Measurements from ENCODE around the gene KRTAP12-3.

Gene KRTAP12-3

DNA sequence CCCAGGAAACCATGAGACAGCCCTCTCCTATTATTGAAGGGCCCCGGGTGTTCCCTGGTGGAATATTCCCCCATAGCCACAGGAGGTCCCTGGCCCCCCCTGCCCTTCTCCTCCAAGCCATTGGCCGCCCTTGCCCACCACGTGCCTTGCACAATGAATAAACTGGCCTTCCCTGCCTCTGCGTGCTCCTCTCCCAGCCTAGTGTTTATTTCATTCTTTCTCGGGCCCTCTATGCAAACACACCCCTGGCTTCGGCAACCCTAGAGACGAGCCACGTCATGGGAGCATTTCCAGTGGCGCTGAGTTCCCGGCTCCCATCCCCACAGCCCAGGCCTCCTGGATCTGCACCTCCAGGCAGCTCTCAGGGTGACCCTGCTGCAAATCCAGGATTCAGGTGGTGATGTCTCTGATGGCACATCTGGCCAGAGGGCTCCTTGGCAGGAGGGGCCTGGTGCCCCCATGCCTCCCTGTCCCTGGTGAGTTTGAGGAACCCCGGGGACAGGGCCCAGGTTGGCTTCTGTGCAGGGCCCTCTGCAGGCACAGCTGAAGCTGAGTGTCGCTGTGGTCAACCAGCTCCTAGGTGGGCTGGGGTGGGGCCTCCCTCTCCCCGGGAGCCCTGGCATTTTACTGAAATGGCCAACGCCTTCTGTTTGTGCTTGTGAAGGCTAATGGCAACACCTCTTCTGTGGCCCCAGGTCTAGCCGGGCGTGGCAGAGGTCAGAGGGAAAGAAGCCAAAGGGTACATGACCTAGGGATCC lies 45.4 kb downstream of the KRTAP12-3 start:
- Mint-ChIP-seq H3K4me1 (peaks cover 3% of the 10 kb centered on the region), H3K36me3 (no peaks in the 10 kb centered on the region), H3K27me3 (peaks cover 51% of the 10 kb centered on the region), H3K4me3 (no peak overlapping the region), H3K9me3 (peaks cover 6% of the 10 kb centered on the region), H3K27ac (no peak overlapping the region)
- DNase-seq (ENCODE audit: low spot score in 2 of 2) (no peak), ATAC-seq (ENCODE audit: low read depth) (no peak)

DNA sequence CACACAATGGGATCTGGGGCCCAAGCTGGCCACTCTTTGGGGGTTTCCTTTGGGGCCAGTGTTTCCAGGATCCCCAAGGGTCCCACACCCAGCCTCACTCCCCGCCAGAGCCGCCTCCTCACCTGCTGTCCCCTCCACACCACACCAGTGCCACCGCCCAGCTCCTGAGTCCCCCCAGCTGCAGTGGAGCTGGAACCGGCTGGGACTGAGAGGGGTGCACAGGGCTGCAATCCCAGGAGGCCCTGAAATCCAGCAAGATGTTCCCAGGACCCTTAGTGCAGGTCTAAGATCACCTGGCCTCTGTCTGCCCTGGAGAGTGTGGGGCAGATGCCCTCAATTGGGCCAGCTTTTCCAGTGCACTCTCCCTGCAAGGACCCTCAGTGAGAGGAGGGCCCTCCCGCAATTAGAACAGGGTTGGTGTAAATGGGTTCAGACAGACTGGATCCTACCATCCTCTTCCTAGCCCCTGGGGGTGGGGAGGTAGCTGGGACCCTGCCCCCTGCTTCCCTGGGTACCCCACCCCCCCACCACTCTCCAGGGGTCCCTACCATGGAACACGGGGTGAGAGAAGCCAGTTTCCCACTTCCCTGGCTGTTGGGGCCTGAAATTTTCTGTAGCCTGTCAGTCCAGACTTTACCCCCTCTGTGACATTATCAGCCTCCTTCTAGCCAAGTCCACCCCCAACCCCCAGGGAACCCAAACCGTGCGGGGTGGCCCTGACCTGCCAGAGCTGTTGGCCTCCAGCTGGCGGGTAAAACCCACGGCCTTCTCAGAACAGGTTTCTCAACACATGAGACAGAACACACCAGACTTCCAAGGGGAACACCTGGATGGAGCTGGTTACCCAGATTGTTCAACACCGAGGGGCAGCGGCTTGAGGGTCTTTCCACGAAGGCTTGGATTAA lies 46.3 kb downstream of the KRTAP12-3 start:
- Mint-ChIP-seq H3K9me3 (peaks cover 6% of the 10 kb centered on the region), H3K27me3 (peaks cover 47% of the 10 kb centered on the region), H3K4me1 (peaks cover 3% of the 10 kb centered on the region), H3K27ac (no peak overlapping the region), H3K4me3 (no peak overlapping the region), H3K36me3 (no peaks in the 10 kb centered on the region)
- ATAC-seq (ENCODE audit: low read depth) (no peak), DNase-seq (ENCODE audit: low spot score in 2 of 2) (no peak)

- no peak for DNase-seq (ENCODE audit: low spot score in 2 of 2)
- H3K4me1 Mint-ChIP-seq, result peaks cover under 1% of the 10 kb centered on the region
- no peaks in the 10 kb centered on the region for H3K36me3 Mint-ChIP-seq
- peaks cover 48% of the 10 kb centered on the region for H3K27me3 Mint-ChIP-seq
- ATAC-seq (ENCODE audit: low read depth), result no peak
- no peak overlapping the region for H3K4me3 Mint-ChIP-seq
- H3K27ac Mint-ChIP-seq, result no peak overlapping the region
- peaks cover 6% of the 10 kb centered on the region for H3K9me3 Mint-ChIP-seq
Observed at GRCh38 chr21:44704636-44705001, 46.9 kb downstream of the KRTAP12-3 start.

- H3K36me3 Mint-ChIP-seq, result no peaks in the 10 kb centered on the region
- no peak for ATAC-seq (ENCODE audit: low read depth)
- H3K27me3 Mint-ChIP-seq, result peaks cover 42% of the 10 kb centered on the region
- DNase-seq (ENCODE audit: low spot score in 2 of 2), result no peak
- H3K4me3 Mint-ChIP-seq, result no peak overlapping the region
- no peaks in the 10 kb centered on the region for H3K4me1 Mint-ChIP-seq
- peaks cover 6% of the 10 kb centered on the region for H3K9me3 Mint-ChIP-seq
- H3K27ac Mint-ChIP-seq, result no peak overlapping the region
Observed at GRCh38 chr21:44706026-44706705, 48.4 kb downstream of the KRTAP12-3 start.

DNA sequence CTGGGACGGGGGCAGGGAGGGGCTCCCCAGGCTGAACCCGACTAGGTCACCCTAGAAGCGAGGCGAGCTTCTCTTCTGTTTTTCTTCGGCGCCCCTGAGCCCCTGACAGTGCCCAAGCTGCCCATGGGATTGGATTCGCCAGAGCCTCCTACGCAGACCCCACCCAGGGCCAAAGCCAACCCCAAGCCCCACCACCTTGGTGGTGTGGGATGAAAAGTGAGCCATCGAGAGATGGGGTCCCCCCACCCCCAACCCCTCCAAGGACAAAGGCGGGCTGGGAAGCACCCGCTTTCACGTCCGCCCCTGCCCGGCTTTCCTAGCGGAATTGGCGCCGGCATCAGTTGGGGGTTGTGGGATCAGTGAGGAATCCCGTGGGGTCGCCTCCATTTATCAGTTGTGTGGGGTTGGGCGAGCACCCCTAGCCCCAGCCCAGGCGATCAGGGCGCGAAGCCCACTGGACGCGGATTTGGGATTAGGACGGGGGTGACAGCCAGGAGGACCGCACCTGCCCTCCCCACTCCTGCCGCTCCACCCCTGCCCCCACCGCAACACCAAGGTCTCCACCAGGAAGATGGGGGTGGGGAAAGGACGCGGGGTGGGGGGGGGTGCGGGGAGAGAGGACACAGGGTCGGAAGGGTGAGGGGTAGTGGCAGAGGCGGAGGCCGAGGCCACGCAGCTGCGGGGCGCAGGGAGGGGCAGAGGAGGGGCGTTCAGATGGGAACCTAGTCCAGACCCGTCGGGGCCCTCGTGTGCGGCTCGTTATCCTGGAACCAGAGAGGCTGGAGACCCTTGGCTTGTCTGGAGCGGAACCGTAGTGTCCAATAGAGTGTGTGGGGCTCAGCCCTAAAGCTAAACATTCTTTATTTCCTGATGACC lies 49.2 kb downstream of the KRTAP12-3 start:
- no peak overlapping the region for H3K4me3 Mint-ChIP-seq
- no peak overlapping the region for H3K27ac Mint-ChIP-seq
- ATAC-seq (ENCODE audit: low read depth) (no peak), DNase-seq (ENCODE audit: low spot score in 2 of 2) (no peak)
- H3K9me3 Mint-ChIP-seq, result peaks cover 6% of the 10 kb centered on the region
- H3K36me3 Mint-ChIP-seq, result no peaks in the 10 kb centered on the region
- H3K27me3 Mint-ChIP-seq, result peaks cover 41% of the 10 kb centered on the region
- H3K4me1 Mint-ChIP-seq, result no peaks in the 10 kb centered on the region
